Inflammatory macrophage treated with lipopolysaccharide for 1 hour (primary cell): ENCODE measurements around the gene EXOC4.
"Not testable (repeated sequence)": the region's sequence is repeated elsewhere in the genome, so short reads cannot be mapped to it uniquely, and the experiment has no call there.

Experiments used
- DNase-seq, 2 donors: peaks; one replicate each; pipeline ENCODE4 v3.0.0-alpha.2; 2020 to 2022

EXOC4 gene

GRCh38 chr7:133252858-133253518 is at the start of gene EXOC4:
Gene EXOC4, plus strand, starts transcription at chr7:133253078.
- DNase-seq, result peak; percentile 99

- DNase-seq, result no peak
Measured at GRCh38 chr7:133203490-133203889, 49.4 kb upstream of the EXOC4 start.

DNA sequence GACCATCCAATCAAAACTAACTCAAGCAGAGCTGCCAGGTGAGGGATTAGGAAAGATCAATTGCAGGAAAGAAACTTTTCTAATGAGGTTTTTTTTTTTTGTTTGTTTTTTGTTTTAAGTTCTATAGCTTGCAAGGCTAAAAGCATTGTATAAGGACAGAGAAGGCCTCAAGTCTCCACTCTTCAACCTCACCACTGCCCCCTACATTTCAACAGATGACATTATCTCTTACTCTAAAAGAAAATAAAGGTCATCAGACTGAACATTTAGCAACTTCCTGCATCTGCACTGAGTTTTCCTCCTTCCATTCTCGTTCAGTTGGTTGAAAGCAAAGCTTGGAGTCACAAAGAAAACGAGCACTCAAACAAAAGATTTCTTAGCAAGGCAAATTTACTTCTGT is 45.2 kb upstream of the EXOC4 start:
- no peak for DNase-seq

DNA sequence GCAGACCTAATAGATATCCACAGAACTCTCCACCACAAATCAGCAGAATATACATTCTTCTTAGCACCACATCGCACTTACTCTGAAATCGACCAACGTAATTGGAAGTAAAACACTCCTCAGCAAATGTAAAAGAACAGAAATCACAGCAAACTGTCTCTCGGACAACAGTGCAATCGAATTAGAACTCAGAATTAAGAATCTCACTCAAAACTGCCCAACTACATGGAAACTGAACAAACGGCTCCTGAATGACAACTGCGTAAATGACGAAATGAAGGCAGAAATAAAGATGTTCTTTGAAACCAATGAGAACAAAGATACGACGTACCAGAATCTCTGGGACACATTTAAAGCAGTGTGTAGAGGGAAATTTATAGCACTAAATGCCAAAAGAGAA is 42.1 kb upstream of the EXOC4 start:
- not testable (repeated sequence) for DNase-seq

GRCh38 chr7:133213772-133214171 is 39.1 kb upstream of the EXOC4 start:
- DNase-seq, result not testable (repeated sequence)

- DNase-seq, result no peak
Measured at GRCh38 chr7:133217773-133218172, 35.1 kb upstream of the EXOC4 start.

GRCh38 chr7:133230591-133231194 is 22.2 kb upstream of the EXOC4 start:
- DNase-seq, result peak; percentile 25 to 87

GRCh38 chr7:133233142-133233541 is 19.7 kb upstream of the EXOC4 start:
- DNase-seq, result no peak

DNA sequence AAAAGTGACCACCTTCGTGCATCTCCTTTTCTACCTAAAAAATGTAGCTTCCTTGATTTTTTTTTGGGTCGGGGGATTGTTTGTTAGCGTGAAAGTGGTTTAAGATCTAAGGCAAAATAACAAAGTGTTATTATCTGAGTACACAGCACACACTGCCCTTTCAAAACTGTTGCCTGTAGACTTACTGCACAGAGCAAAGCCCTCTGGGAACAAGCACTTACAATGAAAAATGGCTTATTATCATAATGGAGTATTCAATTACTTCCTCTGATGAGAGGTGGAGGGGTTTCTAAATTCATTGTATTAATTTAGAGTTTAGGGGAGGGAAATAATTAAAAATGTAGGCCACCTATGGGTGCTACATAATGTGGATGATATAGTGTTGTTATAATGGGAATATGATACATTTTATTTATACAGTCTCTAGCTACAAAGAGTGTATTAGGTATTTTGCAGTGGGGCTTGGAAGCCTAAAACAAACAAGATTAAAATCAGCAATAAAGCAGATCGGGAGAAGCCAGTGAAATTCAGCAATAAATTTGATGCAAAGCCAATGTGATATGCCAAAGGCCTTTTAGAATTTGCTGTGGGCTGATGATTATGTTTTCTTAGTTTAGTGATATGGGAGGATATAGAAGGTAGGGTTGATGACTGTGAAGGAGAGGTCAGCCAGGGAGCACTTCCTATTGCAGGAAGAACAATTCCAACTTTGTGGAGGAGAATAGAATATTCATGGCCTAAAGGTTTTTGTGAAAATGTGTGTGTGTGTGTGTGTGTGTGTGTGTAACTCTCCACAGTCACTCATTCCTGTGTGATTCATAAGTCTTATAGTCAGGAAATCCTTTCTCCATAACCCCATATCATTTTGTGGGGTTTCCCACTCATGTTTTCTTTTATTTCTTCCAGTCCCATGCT is 17.7 kb upstream of the EXOC4 start:
- DNase-seq, result no peak

DNA sequence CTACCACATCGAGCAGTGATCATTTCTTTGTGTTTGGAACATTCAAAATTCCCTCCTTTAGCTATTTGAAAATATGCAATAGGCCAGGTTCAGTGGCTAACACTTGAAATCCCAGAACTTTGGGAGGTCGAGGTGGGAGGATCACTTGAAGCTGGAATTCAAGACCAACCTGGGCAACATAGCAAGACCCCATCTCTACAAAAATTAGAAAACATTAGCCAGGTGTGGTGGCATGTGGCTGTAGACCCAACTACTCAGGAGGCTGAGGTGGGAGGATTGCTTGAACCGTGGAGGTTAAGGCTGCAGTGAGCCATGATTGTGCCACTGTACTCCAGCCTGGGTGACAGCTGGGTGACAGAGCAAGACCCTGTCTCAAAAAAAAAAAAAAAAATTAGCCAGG is 15.3 kb upstream of the EXOC4 start:
- DNase-seq, result no peak

GRCh38 chr7:133240302-133240701 is 12.6 kb upstream of the EXOC4 start:
- no peak for DNase-seq

- DNase-seq, result no peak
Measured at GRCh38 chr7:133246558-133246957, 6.3 kb upstream of the EXOC4 start.

DNA sequence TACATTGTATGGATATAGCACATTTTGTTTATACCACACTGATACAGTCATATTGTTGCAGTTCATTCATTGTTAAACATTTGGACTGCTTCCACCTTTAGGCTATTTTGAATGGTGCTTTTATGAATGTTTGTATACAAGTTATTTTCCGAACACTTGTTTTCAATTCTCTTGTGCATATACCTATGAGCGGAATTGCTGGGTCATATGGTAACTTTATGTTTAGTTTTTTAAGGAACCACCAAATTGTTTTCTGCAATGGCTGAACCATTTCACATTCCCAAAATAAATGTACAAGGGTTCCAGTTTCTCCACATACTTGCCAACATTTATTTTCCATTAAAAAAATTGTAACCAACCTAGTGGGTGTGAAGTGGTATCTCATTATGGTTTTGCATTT is 4.0 kb upstream of the EXOC4 start:
- no peak for DNase-seq

GRCh38 chr7:133252506-133252857 is 396 bp upstream of the EXOC4 start:
- DNase-seq, result no peak

GRCh38 chr7:133253519-133253875 is 619 bp downstream of the EXOC4 start:
- DNase-seq, result peak; percentile 23 to 41

DNA sequence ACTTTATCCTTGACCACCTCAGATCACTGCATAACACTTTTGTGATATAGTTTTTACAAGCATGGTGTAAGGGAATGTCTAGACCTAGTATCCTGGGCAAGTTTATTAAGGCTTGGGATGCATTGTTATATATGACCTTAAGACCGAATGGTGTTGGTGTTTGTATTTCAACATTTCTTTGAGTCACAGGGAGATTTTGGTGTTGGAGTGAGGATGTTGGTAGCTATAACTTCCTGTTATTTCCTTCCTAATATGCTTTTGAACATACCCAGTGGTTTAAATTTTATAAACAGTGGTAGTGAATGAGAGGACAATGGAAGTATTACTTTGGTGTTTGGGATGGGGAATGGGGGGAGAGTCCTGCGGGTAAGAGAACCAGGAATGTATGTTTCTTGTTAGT is 2.6 kb downstream of the EXOC4 start:
- DNase-seq, result peak; percentile 80 to 90

GRCh38 chr7:133258174-133258573 is 5.3 kb downstream of the EXOC4 start:
- DNase-seq, result no peak

GRCh38 chr7:133265821-133266220 is 12.9 kb downstream of the EXOC4 start:
- DNase-seq, result no peak

- no peak for DNase-seq
Measured at GRCh38 chr7:133268355-133268754, 15.5 kb downstream of the EXOC4 start.

GRCh38 chr7:133272336-133272735 is 19.5 kb downstream of the EXOC4 start:
- no peak for DNase-seq

DNA sequence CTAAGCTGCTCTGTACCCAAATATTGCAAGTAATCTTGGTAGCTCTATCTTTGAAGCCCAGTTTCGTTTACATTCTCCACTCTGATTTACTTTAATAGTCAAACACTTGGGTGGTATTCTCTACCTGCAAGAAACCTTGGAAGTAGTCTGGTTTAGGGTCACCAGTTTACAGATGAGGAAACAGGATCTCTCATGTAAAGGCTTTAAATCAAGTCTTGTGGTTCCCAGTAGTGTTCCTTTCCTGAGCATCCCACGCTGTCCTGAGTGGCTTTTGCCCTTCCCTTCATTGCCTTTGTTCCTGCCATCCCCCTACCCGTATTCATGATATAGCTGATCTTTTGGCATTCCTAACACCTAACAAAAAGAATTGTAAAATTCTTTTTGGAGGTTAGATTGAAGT is 20.3 kb downstream of the EXOC4 start:
- no peak for DNase-seq

GRCh38 chr7:133274265-133274664 is 21.4 kb downstream of the EXOC4 start:
- DNase-seq, result no peak

DNA sequence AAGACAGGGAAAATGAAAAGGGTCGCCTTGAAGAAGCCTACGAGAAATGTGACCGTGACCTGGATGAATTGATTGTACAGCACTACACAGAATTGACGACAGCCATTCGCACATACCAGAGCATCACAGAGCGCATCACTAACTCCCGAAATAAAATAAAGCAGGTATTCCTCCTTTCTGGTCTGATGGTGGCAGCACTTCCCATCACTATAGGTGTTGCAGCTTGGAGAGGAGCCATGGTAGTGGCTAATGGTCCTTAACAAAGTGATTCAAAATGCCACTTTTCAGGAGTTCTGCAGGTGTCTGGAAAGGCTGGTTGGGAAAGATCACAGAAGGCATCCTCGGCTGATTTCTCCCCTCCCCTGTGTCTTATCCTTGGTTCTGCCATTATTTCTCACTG is 22.1 kb downstream of the EXOC4 start:
- no peak for DNase-seq

- DNase-seq, result no peak
Measured at GRCh38 chr7:133275446-133276095, 22.7 kb downstream of the EXOC4 start.
